T-helper 2 cell treated with Interferon-gamma antibody and Interleukin-4, amounts not matched to agents 100 ng/mL and 5 ng/mL, for 36 hours (primary cell): ENCODE measurements around the gene RDM1. TPM values are rescaled to one million over a fixed set of nuclear protein-coding genes. Genes with fewer than 3 reads are reported as not detected.

Experiments
- intact Hi-C: fragments of 100-400 bp; cut with micrococcal nuclease; formaldehyde crosslinking; loops from one replicate; pipeline ENCODE4 v1.15.1; 2023
- total RNA-seq: library from RNA; stranded (reverse); gene quantifications from 2 replicates; pipeline ENCODE4 v1.2.3, GENCODE V29; 2022

Gene RDM1
- total RNA-seq, 1 donor from 2014 or later, result 7.2 TPM

GRCh38 chr17:35900708-35901480 lies 29.7 kb downstream of the RDM1 start:
- intact Hi-C loops, result no loop called here

GRCh38 chr17:35900280-35900679 lies 30.3 kb downstream of the RDM1 start:
- intact Hi-C loops, result no loop called here

- intact Hi-C loops, result no loop called here
Measured at GRCh38 chr17:35898283-35899070, 32.1 kb downstream of the RDM1 start.

- intact Hi-C loops, result loop anchor here (2.0 kb wide), 2 partner anchors 17 to 33 kb away; partner anchors contain the start of genes CCL5 and RDM1
Measured at GRCh38 chr17:35897772-35898171, 32.8 kb downstream of the RDM1 start.

GRCh38 chr17:35895636-35896587 lies 34.7 kb downstream of the RDM1 start:
- intact Hi-C loops, result loop anchor here (2.0 kb wide), 2 partner anchors 15 to 35 kb away; partner anchors contain the start of genes CCL5 and RDM1

- intact Hi-C loops, result no loop called here
Measured at GRCh38 chr17:35894206-35894605, 36.4 kb downstream of the RDM1 start.

- intact Hi-C loops, result no loop called here
Measured at GRCh38 chr17:35893751-35894150, 36.8 kb downstream of the RDM1 start.

GRCh38 chr17:35892091-35893035 lies 38.2 kb downstream of the RDM1 start:
- intact Hi-C loops, result no loop called here

GRCh38 chr17:35891269-35891668 lies 39.3 kb downstream of the RDM1 start:
- intact Hi-C loops, result no loop called here

- intact Hi-C loops, result no loop called here
Measured at GRCh38 chr17:35890774-35891155, 39.8 kb downstream of the RDM1 start.

- intact Hi-C loops, result no loop called here
Measured at GRCh38 chr17:35889818-35890773, 40.5 kb downstream of the RDM1 start.

- intact Hi-C loops, result no loop called here
Measured at GRCh38 chr17:35889241-35889640, 41.3 kb downstream of the RDM1 start.

GRCh38 chr17:35879773-35880654 lies 50.6 kb downstream of the RDM1 start, which contains the start of gene CCL5:
Gene CCL5, minus strand, starts transcription at chr17:35880360.
- intact Hi-C loops, result loop anchor here (2.0 kb wide), 1 partner anchor 17 kb away; no protein-coding TSS in a partner anchor

- intact Hi-C loops, result no loop called here
Measured at GRCh38 chr17:35878361-35878760, 52.2 kb downstream of the RDM1 start.

- intact Hi-C loops, result no loop called here
Measured at GRCh38 chr17:35877345-35878029, 53.1 kb downstream of the RDM1 start.

- intact Hi-C loops, result no loop called here
Measured at GRCh38 chr17:35876534-35876933, 54.0 kb downstream of the RDM1 start.

GRCh38 chr17:35875800-35876139 lies 54.8 kb downstream of the RDM1 start:
- intact Hi-C loops, result no loop called here
